Uterus (tissue), 4 donors: ENCODE measurements around the gene OVOL3. TPM values are rescaled to one million over a fixed set of nuclear protein-coding genes. Genes with fewer than 3 reads are reported as not detected.

Source experiments
- DNase-seq, 2 donors: peaks; one replicate each; pipeline ENCODE4 v3.0.0-alpha.2; 2019 to 2020
- H3K27ac ChIP-seq, 2 donors: fragments of 200-600 bp; sonication (generic); 1 replicate in 1 of 2; 2 replicates in 1 of 2; pipeline ENCODE4 v1.5.1; 2016 to 2018
- H3K27me3 ChIP-seq, 2 donors: fragments of 200-600 bp; sonication (generic); one replicate each; pipeline ENCODE4 v1.5.1; 2018 to 2019; ENCODE audit warnings: control low read depth in 1 of 2
- H3K36me3 ChIP-seq, 2 donors: fragments of 200-600 bp; sonication (generic); one replicate each; pipeline ENCODE4 v1.5.1; 2019; ENCODE audit warnings: control low read depth in 1 of 2
- H3K4me1 ChIP-seq, 2 donors: fragments of 200-600 bp; sonication (generic); one replicate each; pipeline ENCODE4 v1.5.1; 2018 to 2019; ENCODE audit warnings: control low read depth in 1 of 2
- H3K4me3 ChIP-seq, 2 donors: fragments of 200-600 bp; sonication (generic); 1 replicate in 1 of 2; 2 replicates in 1 of 2; pipeline ENCODE4 v1.5.1; 2018 to 2019; ENCODE audit warnings: mild to moderate bottlenecking in 1 of 2
- H3K9me3 ChIP-seq, 2 donors: fragments of 200-600 bp; sonication (generic); one replicate each; pipeline ENCODE4 v1.5.1; 2019; ENCODE audit warnings: control low read depth in 1 of 2
- CTCF ChIP-seq, 4 experiments: fragments of 200-600 bp in 2 of 4; fragments of 450-650 bp in 2 of 4; sonication (generic) in 2 of 4; IDR thresholded peaks; one replicate each; pipeline ENCODE4 v1.5.1; 2016 to 2019; ENCODE audit warnings: antibody characterized with exemption in 4 of 4, mild to moderate bottlenecking in 2 of 4, moderate library complexity in 1 of 4
- POLR2A ChIP-seq, 2 donors: fragments of 450-650 bp; IDR thresholded peaks; one replicate each; pipeline ENCODE4 v1.6.1; 2016; ENCODE audit warnings: antibody characterized with exemption in 2 of 2, mild to moderate bottlenecking in 1 of 2, moderate library complexity in 1 of 2
- intact Hi-C: fragments of 100-400 bp; cut with DNase I; formaldehyde crosslinking; loops from one replicate; pipeline ENCODE4 v1.15.1; 2023; ENCODE audit warnings: low total_unique reads
- total RNA-seq, 4 donors: library from RNA; depleted of rRNA in 3 of 4; stranded (reverse); fragments of >200 nt in 3 of 4; gene quantifications; one replicate each; pipeline versions ENCODE4 v1.1.0 to v1.2.4, GENCODE V29; 2014 to 2023
- donor health status: DM: yes; HTN: yes; CAD: no.

The OVOL3 gene
- total RNA-seq, 4 donors from 2014 or later: not detected

- intact Hi-C loops: loop anchor here (10.0 kb wide), 1 partner anchor 59 kb away; the partner anchor contains the start of genes THAP8 and WDR62
- H3K36me3 ChIP-seq: no peaks in the 10 kb centered on the region
- H3K4me1 ChIP-seq: peaks cover 0 to 8% of the 10 kb centered on the region in 2 donors
- H3K27me3 ChIP-seq: no peaks in the 10 kb centered on the region
- H3K4me3 ChIP-seq: peak overlapping the region in 1 of 2 donors; percentile 78
- no peaks in the 10 kb centered on the region for H3K9me3 ChIP-seq
- TF ChIP-seq CTCF (IDR thresholded peaks at IDR 0.05) (no peak), POLR2A (IDR thresholded peaks at IDR 0.05) (no peak)
- H3K27ac ChIP-seq: no peak overlapping the region
- DNase-seq: no peak
These were observed 2.5 kb downstream of the OVOL3 start for GRCh38 chr19:36113425-36113824.

GRCh38 chr19:36113894-36114720, 3.2 kb downstream of the OVOL3 start:
- peak in 1 of 2 donors; percentile 42 for DNase-seq
- intact Hi-C loops: loop anchor here (10.0 kb wide), 1 partner anchor 59 kb away; the partner anchor contains the start of genes THAP8 and WDR62
- Histone ChIP-seq H3K4me3 (peak overlapping the region; percentile 78 to 90), H3K27ac (peak overlapping the region; percentile 89), H3K36me3 (no peaks in the 10 kb centered on the region), H3K9me3 (no peaks in the 10 kb centered on the region), H3K4me1 (peaks cover 0 to 8% of the 10 kb centered on the region in 2 donors), H3K27me3 (no peaks in the 10 kb centered on the region)
- TF ChIP-seq POLR2A (IDR thresholded peaks at IDR 0.05): no peak

- peak; percentile 99 to 100 for DNase-seq
- peak in 2 of 4 experiments; percentile 16 to 18 for TF ChIP-seq CTCF (IDR thresholded peaks at IDR 0.05)
- peak in 1 of 2 donors; percentile 84 for TF ChIP-seq POLR2A (IDR thresholded peaks at IDR 0.05)
- H3K27me3 ChIP-seq: no peaks in the 10 kb centered on the region
- peaks cover 0 to 8% of the 10 kb centered on the region in 2 donors for H3K4me1 ChIP-seq
- intact Hi-C loops: loop anchor here (10.0 kb wide), 1 partner anchor 60 kb away; the partner anchor contains the start of genes THAP8 and WDR62
- H3K36me3 ChIP-seq: no peaks in the 10 kb centered on the region
- H3K9me3 ChIP-seq: no peaks in the 10 kb centered on the region
- peak within 1 kb of the TSS; percentile 89 for H3K27ac ChIP-seq
- H3K4me3 ChIP-seq: peak within 1 kb of the TSS; percentile 78 to 90
These were observed 3.9 kb downstream of the OVOL3 start, which contains the start of gene POLR2I for GRCh38 chr19:36114721-36115452. TSS of gene POLR2I (minus strand) at chr19:36114875. CDS start at chr19:36114856, 19 bp downstream.

- Histone ChIP-seq H3K36me3 (no peaks in the 10 kb centered on the region), H3K9me3 (no peaks in the 10 kb centered on the region), H3K4me1 (peaks cover 0 to 8% of the 10 kb centered on the region in 2 donors), H3K27ac (peak within 1 kb of the TSS; percentile 89), H3K27me3 (no peaks in the 10 kb centered on the region), H3K4me3 (peak within 1 kb of the TSS; percentile 78 to 90)
- DNase-seq: peak in 1 of 2 donors; percentile 84
- intact Hi-C loops: loop anchor here (10.0 kb wide), 1 partner anchor 61 kb away; the partner anchor contains the start of genes THAP8 and WDR62
- TF ChIP-seq CTCF (IDR thresholded peaks at IDR 0.05): no peak
- peak in 1 of 2 donors; percentile 77 for TF ChIP-seq POLR2A (IDR thresholded peaks at IDR 0.05)
These were observed 4.8 kb downstream of the OVOL3 start, which contains the start of gene TBCB for GRCh38 chr19:36115453-36116343. TSS of gene TBCB (plus strand) at chr19:36115468. CDS start at chr19:36115561, 93 bp downstream.

- Histone ChIP-seq H3K4me3 (peak overlapping the region; percentile 73 to 90), H3K27me3 (no peaks in the 10 kb centered on the region), H3K36me3 (no peaks in the 10 kb centered on the region), H3K4me1 (peaks cover 0 to 8% of the 10 kb centered on the region in 2 donors), H3K9me3 (no peaks in the 10 kb centered on the region), H3K27ac (peak overlapping the region in 1 of 2 donors; percentile 89)
- intact Hi-C loops: loop anchor here (10.0 kb wide), 1 partner anchor 61 kb away; the partner anchor contains the start of genes THAP8 and WDR62
- no peak for DNase-seq
- no peak for TF ChIP-seq POLR2A (IDR thresholded peaks at IDR 0.05)
- no peak for TF ChIP-seq CTCF (IDR thresholded peaks at IDR 0.05)
These were observed 5.3 kb downstream of the OVOL3 start for GRCh38 chr19:36116344-36116637.
